Measurements from ENCODE around the gene SYCP3. TPM values are rescaled to one million over a fixed set of nuclear protein-coding genes. Genes with fewer than 3 reads are reported as not detected.

The SYCP3 gene
- total and polyA plus RNA-seq, 2 of the 13 experiments (the other 11 are each of a cell fraction or from before 2014, with no cell fraction given): not detected

DNA sequence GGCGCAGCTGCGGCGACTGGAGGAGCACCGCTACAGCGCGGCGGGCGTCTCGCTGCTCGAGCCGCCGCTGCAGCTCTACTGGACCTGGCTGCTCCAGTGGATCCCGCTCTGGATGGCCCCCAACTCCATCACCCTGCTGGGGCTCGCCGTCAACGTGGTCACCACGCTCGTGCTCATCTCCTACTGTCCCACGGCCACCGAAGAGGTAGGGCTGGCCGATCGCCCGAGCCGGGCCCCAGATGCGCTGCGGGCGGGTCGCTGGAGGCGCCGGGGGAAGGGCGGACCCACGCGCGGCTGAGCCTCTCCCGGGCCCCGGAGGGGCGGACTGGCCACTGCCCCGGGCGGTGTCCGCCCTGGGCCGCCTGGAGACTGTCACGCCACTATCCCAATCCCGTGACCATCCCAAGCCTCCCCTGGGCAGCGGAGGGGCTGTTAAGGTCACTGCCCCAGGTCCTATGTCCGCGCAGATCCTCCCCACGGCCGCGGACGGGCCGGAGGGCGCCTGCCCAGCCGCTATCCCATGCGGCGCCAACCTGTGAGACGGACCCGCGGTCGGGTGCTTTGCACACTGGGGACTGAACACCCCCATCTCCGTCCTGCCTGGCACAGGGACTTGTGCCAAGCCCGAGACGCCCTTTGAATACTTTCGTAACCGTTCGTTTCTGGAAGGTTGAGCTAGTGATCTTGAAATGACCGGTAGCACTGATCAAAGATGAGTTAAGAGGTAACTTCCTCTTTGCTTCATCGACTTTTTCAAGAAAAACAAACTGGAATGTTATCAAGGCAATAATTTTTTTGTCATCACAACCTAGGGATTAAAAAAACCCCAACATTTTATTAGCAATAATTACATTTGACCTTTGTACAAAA, 41.1 kb downstream of the SYCP3 start (continued):
- TF ChIP-seq, protein P1, sequence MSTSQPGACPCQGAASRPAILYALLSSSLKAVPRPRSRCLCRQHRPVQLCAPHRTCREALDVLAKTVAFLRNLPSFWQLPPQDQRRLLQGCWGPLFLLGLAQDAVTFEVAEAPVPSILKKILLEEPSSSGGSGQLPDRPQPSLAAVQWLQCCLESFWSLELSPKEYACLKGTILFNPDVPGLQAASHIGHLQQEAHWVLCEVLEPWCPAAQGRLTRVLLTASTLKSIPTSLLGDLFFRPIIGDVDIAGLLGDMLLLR (CRISPR knock-in tag; IDR thresholded peaks at IDR 0.05): no peak
- TF ChIP-seq HHEX (CRISPR knock-in tag; IDR thresholded peaks at IDR 0.05) (no peak), ZNF589 (CRISPR knock-in tag; conservative IDR thresholded peaks at IDR 0.05) (no peak), MYC (CRISPR knock-in tag; IDR thresholded peaks at IDR 0.05; ENCODE audit: borderline replicate concordance) (peak; percentile 50; the same call in 1 of the 2 replicates), RFXANK (CRISPR knock-in tag; IDR thresholded peaks at IDR 0.05) (no peak), ZNF720 (CRISPR knock-in tag; IDR thresholded peaks at IDR 0.05) (no peak), ZBTB42 (CRISPR knock-in tag; IDR thresholded peaks at IDR 0.05) (no peak), ZNF251 (CRISPR knock-in tag; IDR thresholded peaks at IDR 0.05) (no peak), ESRRA (CRISPR knock-in tag; IDR thresholded peaks at IDR 0.05; ENCODE audit: low read depth) (no peak; the same call in 1 of the 2 replicates), RARG (CRISPR knock-in tag; IDR thresholded peaks at IDR 0.05; ENCODE audit: low read depth) (no peak), KLF9 (CRISPR knock-in tag; IDR thresholded peaks at IDR 0.05; ENCODE audit: low read depth) (no peak)
- TF ChIP-seq, protein P2, sequence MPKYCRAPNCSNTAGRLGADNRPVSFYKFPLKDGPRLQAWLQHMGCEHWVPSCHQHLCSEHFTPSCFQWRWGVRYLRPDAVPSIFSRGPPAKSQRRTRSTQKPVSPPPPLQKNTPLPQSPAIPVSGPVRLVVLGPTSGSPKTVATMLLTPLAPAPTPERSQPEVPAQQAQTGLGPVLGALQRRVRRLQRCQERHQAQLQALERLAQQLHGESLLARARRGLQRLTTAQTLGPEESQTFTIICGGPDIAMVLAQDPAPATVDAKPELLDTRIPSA (CRISPR knock-in tag; IDR thresholded peaks at IDR 0.05; ENCODE audit: borderline replicate concordance): no peak
- TF ChIP-seq, protein P3, sequence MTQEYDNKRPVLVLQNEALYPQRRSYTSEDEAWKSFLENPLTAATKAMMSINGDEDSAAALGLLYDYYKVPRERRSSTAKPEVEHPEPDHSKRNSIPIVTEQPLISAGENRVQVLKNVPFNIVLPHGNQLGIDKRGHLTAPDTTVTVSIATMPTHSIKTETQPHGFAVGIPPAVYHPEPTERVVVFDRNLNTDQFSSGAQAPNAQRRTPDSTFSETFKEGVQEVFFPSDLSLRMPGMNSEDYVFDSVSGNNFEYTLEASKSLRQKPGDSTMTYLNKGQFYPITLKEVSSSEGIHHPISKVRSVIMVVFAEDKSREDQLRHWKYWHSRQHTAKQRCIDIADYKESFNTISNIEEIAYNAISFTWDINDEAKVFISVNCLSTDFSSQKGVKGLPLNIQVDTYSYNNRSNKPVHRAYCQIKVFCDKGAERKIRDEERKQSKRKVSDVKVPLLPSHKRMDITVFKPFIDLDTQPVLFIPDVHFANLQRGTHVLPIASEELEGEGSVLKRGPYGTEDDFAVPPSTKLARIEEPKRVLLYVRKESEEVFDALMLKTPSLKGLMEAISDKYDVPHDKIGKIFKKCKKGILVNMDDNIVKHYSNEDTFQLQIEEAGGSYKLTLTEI (CRISPR knock-in tag; conservative IDR thresholded peaks at IDR 0.05): no peak
- TF ChIP-seq, protein P4, sequence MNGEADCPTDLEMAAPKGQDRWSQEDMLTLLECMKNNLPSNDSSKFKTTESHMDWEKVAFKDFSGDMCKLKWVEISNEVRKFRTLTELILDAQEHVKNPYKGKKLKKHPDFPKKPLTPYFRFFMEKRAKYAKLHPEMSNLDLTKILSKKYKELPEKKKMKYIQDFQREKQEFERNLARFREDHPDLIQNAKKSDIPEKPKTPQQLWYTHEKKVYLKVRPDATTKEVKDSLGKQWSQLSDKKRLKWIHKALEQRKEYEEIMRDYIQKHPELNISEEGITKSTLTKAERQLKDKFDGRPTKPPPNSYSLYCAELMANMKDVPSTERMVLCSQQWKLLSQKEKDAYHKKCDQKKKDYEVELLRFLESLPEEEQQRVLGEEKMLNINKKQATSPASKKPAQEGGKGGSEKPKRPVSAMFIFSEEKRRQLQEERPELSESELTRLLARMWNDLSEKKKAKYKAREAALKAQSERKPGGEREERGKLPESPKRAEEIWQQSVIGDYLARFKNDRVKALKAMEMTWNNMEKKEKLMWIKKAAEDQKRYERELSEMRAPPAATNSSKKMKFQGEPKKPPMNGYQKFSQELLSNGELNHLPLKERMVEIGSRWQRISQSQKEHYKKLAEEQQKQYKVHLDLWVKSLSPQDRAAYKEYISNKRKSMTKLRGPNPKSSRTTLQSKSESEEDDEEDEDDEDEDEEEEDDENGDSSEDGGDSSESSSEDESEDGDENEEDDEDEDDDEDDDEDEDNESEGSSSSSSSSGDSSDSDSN (CRISPR knock-in tag; IDR thresholded peaks at IDR 0.05): peak; percentile 50
- TF ChIP-seq, protein P5, sequence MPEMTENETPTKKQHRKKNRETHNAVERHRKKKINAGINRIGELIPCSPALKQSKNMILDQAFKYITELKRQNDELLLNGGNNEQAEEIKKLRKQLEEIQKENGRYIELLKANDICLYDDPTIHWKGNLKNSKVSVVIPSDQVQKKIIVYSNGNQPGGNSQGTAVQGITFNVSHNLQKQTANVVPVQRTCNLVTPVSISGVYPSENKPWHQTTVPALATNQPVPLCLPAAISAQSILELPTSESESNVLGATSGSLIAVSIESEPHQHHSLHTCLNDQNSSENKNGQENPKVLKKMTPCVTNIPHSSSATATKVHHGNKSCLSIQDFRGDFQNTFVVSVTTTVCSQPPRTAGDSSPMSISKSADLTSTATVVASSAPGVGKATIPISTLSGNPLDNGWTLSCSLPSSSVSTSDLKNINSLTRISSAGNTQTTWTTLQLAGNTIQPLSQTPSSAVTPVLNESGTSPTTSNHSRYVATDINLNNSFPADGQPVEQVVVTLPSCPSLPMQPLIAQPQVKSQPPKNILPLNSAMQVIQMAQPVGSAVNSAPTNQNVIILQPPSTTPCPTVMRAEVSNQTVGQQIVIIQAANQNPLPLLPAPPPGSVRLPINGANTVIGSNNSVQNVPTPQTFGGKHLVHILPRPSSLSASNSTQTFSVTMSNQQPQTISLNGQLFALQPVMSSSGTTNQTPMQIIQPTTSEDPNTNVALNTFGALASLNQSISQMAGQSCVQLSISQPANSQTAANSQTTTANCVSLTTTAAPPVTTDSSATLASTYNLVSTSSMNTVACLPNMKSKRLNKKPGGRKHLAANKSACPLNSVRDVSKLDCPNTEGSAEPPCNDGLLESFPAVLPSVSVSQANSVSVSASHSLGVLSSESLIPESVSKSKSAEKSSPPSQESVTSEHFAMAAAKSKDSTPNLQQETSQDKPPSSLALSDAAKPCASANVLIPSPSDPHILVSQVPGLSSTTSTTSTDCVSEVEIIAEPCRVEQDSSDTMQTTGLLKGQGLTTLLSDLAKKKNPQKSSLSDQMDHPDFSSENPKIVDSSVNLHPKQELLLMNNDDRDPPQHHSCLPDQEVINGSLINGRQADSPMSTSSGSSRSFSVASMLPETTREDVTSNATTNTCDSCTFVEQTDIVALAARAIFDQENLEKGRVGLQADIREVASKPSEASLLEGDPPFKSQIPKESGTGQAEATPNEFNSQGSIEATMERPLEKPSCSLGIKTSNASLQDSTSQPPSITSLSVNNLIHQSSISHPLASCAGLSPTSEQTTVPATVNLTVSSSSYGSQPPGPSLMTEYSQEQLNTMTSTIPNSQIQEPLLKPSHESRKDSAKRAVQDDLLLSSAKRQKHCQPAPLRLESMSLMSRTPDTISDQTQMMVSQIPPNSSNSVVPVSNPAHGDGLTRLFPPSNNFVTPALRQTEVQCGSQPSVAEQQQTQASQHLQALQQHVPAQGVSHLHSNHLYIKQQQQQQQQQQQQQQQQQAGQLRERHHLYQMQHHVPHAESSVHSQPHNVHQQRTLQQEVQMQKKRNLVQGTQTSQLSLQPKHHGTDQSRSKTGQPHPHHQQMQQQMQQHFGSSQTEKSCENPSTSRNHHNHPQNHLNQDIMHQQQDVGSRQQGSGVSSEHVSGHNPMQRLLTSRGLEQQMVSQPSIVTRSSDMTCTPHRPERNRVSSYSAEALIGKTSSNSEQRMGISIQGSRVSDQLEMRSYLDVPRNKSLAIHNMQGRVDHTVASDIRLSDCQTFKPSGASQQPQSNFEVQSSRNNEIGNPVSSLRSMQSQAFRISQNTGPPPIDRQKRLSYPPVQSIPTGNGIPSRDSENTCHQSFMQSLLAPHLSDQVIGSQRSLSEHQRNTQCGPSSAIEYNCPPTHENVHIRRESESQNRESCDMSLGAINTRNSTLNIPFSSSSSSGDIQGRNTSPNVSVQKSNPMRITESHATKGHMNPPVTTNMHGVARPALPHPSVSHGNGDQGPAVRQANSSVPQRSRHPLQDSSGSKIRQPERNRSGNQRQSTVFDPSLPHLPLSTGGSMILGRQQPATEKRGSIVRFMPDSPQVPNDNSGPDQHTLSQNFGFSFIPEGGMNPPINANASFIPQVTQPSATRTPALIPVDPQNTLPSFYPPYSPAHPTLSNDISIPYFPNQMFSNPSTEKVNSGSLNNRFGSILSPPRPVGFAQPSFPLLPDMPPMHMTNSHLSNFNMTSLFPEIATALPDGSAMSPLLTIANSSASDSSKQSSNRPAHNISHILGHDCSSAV (CRISPR knock-in tag; IDR thresholded peaks at IDR 0.05; ENCODE audit: borderline replicate concordance): no peak
